ENCODE data around the gene FAR2. TPM values are rescaled to one million over a fixed set of nuclear protein-coding genes. Genes with fewer than 3 reads are reported as not detected.

The FAR2 gene
- total RNA-seq, 1 experiment from 2014 or later: 22.1 TPM

- Histone ChIP-seq H3K4me2 (ENCODE audit: insufficient read depth, insufficient read length, low read length) (no peak overlapping the region), H3K14ac (ENCODE audit: insufficient read depth, low read length) (no peak overlapping the region), H3K9me3 (ENCODE audit: control insufficient read depth, low read depth, low read length) (no peaks in the 10 kb centered on the region), H2AFZ (ENCODE audit: low read length) (no peak overlapping the region), H4K20me1 (ENCODE audit: control insufficient read depth, insufficient read depth, insufficient read length) (no peaks in the 10 kb centered on the region), H4K5ac (ENCODE audit: insufficient read length, low read depth, low read length) (no peak overlapping the region), H3K23ac (ENCODE audit: insufficient read length, low read depth, low read length) (no peak overlapping the region), H2BK20ac (ENCODE audit: low read depth, low read length, poor library complexity, severe bottlenecking) (no peak overlapping the region), H2BK15ac (ENCODE audit: low read depth, low read length) (no peak overlapping the region), H3K4ac (ENCODE audit: low read depth, low read length) (no peak overlapping the region), H3K79me1 (ENCODE audit: insufficient read depth, low read depth, low read length, poor library complexity, severe bottlenecking) (no peaks in the 10 kb centered on the region), H3K9ac (ENCODE audit: extremely low read depth, insufficient read length, low read length) (no peak overlapping the region), H3K23me2 (ENCODE audit: insufficient read length, low read depth, low read length, poor library complexity, severe bottlenecking) (no peaks in the 10 kb centered on the region), H3K27ac (ENCODE audit: insufficient read length, low read depth, low read length) (no peak overlapping the region), H2BK12ac (ENCODE audit: insufficient read length, low read depth, low read length) (no peak overlapping the region), H3K18ac (ENCODE audit: insufficient read length, low read depth, low read length) (no peak overlapping the region), H3K56ac (ENCODE audit: insufficient read length, low read depth, low read length) (no peak overlapping the region), H3K27me3 (ENCODE audit: insufficient read depth, low read length) (no peaks in the 10 kb centered on the region), H3T11ph (ENCODE audit: low read length) (no peak overlapping the region), H3K79me2 (ENCODE audit: insufficient read depth, low read length) (no peaks in the 10 kb centered on the region), H2BK5ac (ENCODE audit: insufficient read length, low read length) (no peak overlapping the region), H3K4me1 (ENCODE audit: insufficient read depth, low read length) (no peaks in the 10 kb centered on the region), H2BK120ac (ENCODE audit: low read depth, low read length, poor library complexity, severe bottlenecking) (no peak overlapping the region), H2AK5ac (ENCODE audit: insufficient read length, low read length) (no peak overlapping the region), H4K91ac (ENCODE audit: insufficient read length, low read depth, low read length) (no peak overlapping the region), H4K8ac (replicated peaks; ENCODE audit: insufficient read length, low read depth, low read length) (no peak overlapping the region)
- Mint-ChIP-seq H3K4me3 (no peak overlapping the region), H3K27ac (no peak overlapping the region), H3K36me3 (ENCODE audit: insufficient read depth in 1 of 3, low read depth in 3 of 3) (peaks cover 0 to 4% (median 4%) of the 10 kb centered on the region in 3 experiments; a peak in 1 of 7 replicates), H3K9me3 (peaks cover 0 to 3% of the 10 kb centered on the region in 2 experiments; a peak in 1 of 5 replicates), H3K4me1 (no peaks in the 10 kb centered on the region), H3K27me3 (ENCODE audit: low read depth) (no peaks in the 10 kb centered on the region; the same call in 1 of the 2 replicates)
- DNase-seq: no peak
- WGBS (ENCODE audit: extremely low coverage, insufficient read length, low lambda C conversion rate): no CpG with 5 or more reads among the region's 2 CpGs
- no peak for TF ChIP-seq CTCF (conservative IDR thresholded peaks at IDR 0.05)
Measured at GRCh38 chr12:29282031-29282816, 133.1 kb downstream of the FAR2 start.
